SK-N-SH (cell line): ENCODE measurements around the gene SLC39A13. TPM values are rescaled to one million over a fixed set of nuclear protein-coding genes. Genes with fewer than 3 reads are reported as not detected.
A peak's percentile ranks its signal among the peaks of the same experiment; 100 is the strongest.

Source experiments
- CTCF ChIA-PET: fragments of 300-600, 350-600 bp; formaldehyde crosslinking; extraction: SDS; loops from one replicate; lab custom pipeline; 2021; lab: Yijun Ruan, JAX
- POLR2A ChIA-PET: fragments of 350-600 bp; sonication (Branson Sonifier 250); formaldehyde crosslinking; extraction: SDS; loops from one replicate; lab custom pipeline; 2020; ENCODE audit warnings: antibody characterized with exemption, inconsistent platforms; lab: Yijun Ruan, JAX
- DNase-seq: peaks from one replicate; pipeline ENCODE4 v3.0.0; 2012
- H2AFZ ChIP-seq: fragments of 200-600 bp; sonication (generic); 2 replicates; pipeline ENCODE4 v1.8.1; 2016; ENCODE audit warnings: antibody characterized with exemption, mild to moderate bottlenecking, low read depth
- H3F3A ChIP-seq: fragments of 200-600 bp; sonication (generic); replicated peaks from 2 replicates; pipeline ENCODE3; 2016; ENCODE audit warnings: antibody characterized with exemption, mild to moderate bottlenecking; ENCODE audit not compliant: insufficient read depth
- H3K27ac ChIP-seq, 2 experiments: fragments of 200-500 bp in 1 of 2; fragments of 200-600 bp in 1 of 2; sonication (Bioruptor generic) in 1 of 2; sonication (generic), shearing (Covaris generic) in 1 of 2; 2 replicates each; pipeline versions ENCODE4 v1.5.1 to v1.6.1; 2014 to 2016; ENCODE audit warnings: low read depth in 2 of 2, inconsistent platforms in 1 of 2, low read length in 1 of 2, mild to moderate bottlenecking in 1 of 2, mixed read lengths in 1 of 2
- H3K27me3 ChIP-seq: fragments of 200-600 bp; sonication (generic), shearing (Covaris generic); 2 replicates; pipeline ENCODE4 v1.6.1; 2016; ENCODE audit warnings: mixed run types; ENCODE audit not compliant: insufficient read depth
- H3K36me3 ChIP-seq, 2 experiments: fragments of 200-500 bp in 1 of 2; fragments of 200-600 bp in 1 of 2; sonication (Bioruptor generic) in 1 of 2; sonication (generic) in 1 of 2; replicated peaks in 1 of 2; 2 replicates each; pipeline versions ENCODE3 to v1.5.1; 2014 to 2016; ENCODE audit warnings: low read length in 1 of 2, mild to moderate bottlenecking in 1 of 2; ENCODE audit not compliant: insufficient read depth in 2 of 2, control insufficient read depth in 1 of 2
- H3K4me1 ChIP-seq, 2 experiments: fragments of 200-500 bp in 1 of 2; fragments of 200-600 bp in 1 of 2; sonication (Bioruptor generic) in 1 of 2; sonication (generic), shearing (Covaris generic) in 1 of 2; 2 replicates each; pipeline versions ENCODE4 v1.5.1 to v1.6.1; 2014 to 2016; ENCODE audit warnings: low read depth in 1 of 2, low read length in 1 of 2, mixed run types in 1 of 2; ENCODE audit not compliant: insufficient read depth in 2 of 2, control insufficient read depth in 1 of 2
- H3K4me2 ChIP-seq: fragments of 200-600 bp; sonication (generic), shearing (Covaris generic); 2 replicates; pipeline ENCODE4 v1.6.1; 2017; ENCODE audit warnings: mixed run types
- H3K4me3 ChIP-seq, 2 experiments: fragments of 200-500 bp in 1 of 2; fragments of 200-600 bp in 1 of 2; sonication (Bioruptor generic) in 1 of 2; sonication (generic), shearing (Covaris generic) in 1 of 2; 2 replicates each; pipeline versions ENCODE4 v1.5.1 to v1.8.1; 2014 to 2016; ENCODE audit warnings: low read depth in 2 of 2, inconsistent platforms in 1 of 2, low read length in 1 of 2, mild to moderate bottlenecking in 1 of 2, mixed read lengths in 1 of 2, moderate library complexity in 1 of 2
- H3K79me2 ChIP-seq: fragments of 200-600 bp; sonication (generic); 2 replicates; pipeline ENCODE4 v1.8.1; 2017; ENCODE audit warnings: mild to moderate bottlenecking; ENCODE audit not compliant: insufficient read depth
- H3K9ac ChIP-seq: fragments of 200-600 bp; sonication (generic); 2 replicates; pipeline ENCODE4 v1.6.1; 2017; ENCODE audit warnings: mixed run types
- H3K9me2 ChIP-seq: fragments of 200-600 bp; sonication (generic); 2 replicates; pipeline ENCODE4 v1.6.1; 2017; ENCODE audit warnings: mixed run types
- H3K9me3 ChIP-seq: fragments of 200-600 bp; sonication (generic); 2 replicates; pipeline ENCODE4 v1.6.1; 2017; ENCODE audit warnings: mixed run types, mild to moderate bottlenecking, moderate library complexity
- H4K20me1 ChIP-seq: fragments of 200-600 bp; sonication (generic); 2 replicates; pipeline ENCODE4 v1.6.1; 2017; ENCODE audit warnings: mild to moderate bottlenecking, mixed run types; ENCODE audit not compliant: insufficient read depth
- CTCF ChIP-seq: fragments of 200-600 bp; sonication (generic); IDR thresholded peaks from 2 replicates; pipeline ENCODE4 v1.6.1; 2017; ENCODE audit warnings: antibody characterized with exemption, mild to moderate bottlenecking, moderate library complexity
- ELF1 ChIP-seq: IDR thresholded peaks from 2 replicates; pipeline ENCODE4 v1.4.0; 2012
- EP300 ChIP-seq, 2 experiments: IDR thresholded peaks; 2 replicates each; pipeline versions ENCODE4 v1.4.0 to v1.6.1; 2012; ENCODE audit warnings: borderline replicate concordance in 1 of 2, low read depth in 1 of 2, low read length in 1 of 2
- FOXJ3 ChIP-seq: sonication (generic); formaldehyde crosslinking; IDR thresholded peaks from 2 replicates; pipeline ENCODE4 v1.5.1; 2020; ENCODE audit warnings: mild to moderate bottlenecking, missing genetic modification reagents
- FOXM1 ChIP-seq: IDR thresholded peaks from 2 replicates; pipeline ENCODE4 v1.4.0; 2012; ENCODE audit warnings: low read depth, mild to moderate bottlenecking
- GATA2 ChIP-seq: sonication (generic); formaldehyde crosslinking; IDR thresholded peaks from 2 replicates; pipeline ENCODE4 v1.5.0; 2020; ENCODE audit warnings: mild to moderate bottlenecking, missing genetic modification reagents
- MAX ChIP-seq: IDR thresholded peaks from 2 replicates; pipeline ENCODE4 v1.4.0; 2012; ENCODE audit warnings: low read depth
- MEF2A ChIP-seq: IDR thresholded peaks from 2 replicates; pipeline ENCODE4 v1.4.0; 2012; ENCODE audit warnings: low read depth, borderline replicate concordance
- NFIC ChIP-seq: IDR thresholded peaks from 2 replicates; pipeline ENCODE4 v1.4.0; 2012; ENCODE audit warnings: borderline replicate concordance
- POLR2AphosphoS5 ChIP-seq: IDR thresholded peaks from 2 replicates; pipeline ENCODE4 v1.6.1; 2012; ENCODE audit warnings: low read depth, low read length
- RCOR1 ChIP-seq: fragments of 150-350 bp; IDR thresholded peaks from 2 replicates; pipeline ENCODE4 v1.6.1; 2017; ENCODE audit warnings: antibody characterized with exemption, low read length
- RFX5 ChIP-seq: IDR thresholded peaks from 2 replicates; pipeline ENCODE4 v1.6.1; 2012; ENCODE audit warnings: mild to moderate bottlenecking, improper control_type of control experiment, low read length
- TCF12 ChIP-seq: IDR thresholded peaks from 2 replicates; pipeline ENCODE4 v1.4.0; 2012
- YY1 ChIP-seq: IDR thresholded peaks from 2 replicates; pipeline ENCODE4 v1.4.0; 2012; ENCODE audit warnings: low read depth, mild to moderate bottlenecking
- WGBS: methylation state at CpG from one replicate; pipeline ENCODE4 v1.1.6; 2017; ENCODE audit warnings: low lambda C conversion rate; 5-methylcytosine and 5-hydroxymethylcytosine counted together
- polyA plus RNA-seq, 3 experiments: library from polyadenylated mRNA; depleted of rRNA; stranded (reverse); fragments of >200 nt; gene quantifications; 2 replicates each; pipeline ENCODE4 v1.2.3, GENCODE V29; 2012
- TF ChIP-seq, protein P1 (sequence below): IDR thresholded peaks from 2 replicates; pipeline ENCODE4 v1.4.0; 2012; ENCODE audit warnings: low read depth, borderline replicate concordance
- TF ChIP-seq, protein P2 (sequence below): fragments of 150-350 bp; IDR thresholded peaks from 2 replicates; pipeline ENCODE4 v1.6.1; 2016; ENCODE audit warnings: mild to moderate bottlenecking, low read depth, low read length
- TF ChIP-seq, protein P3 (sequence below): IDR thresholded peaks from 2 replicates; pipeline ENCODE4 v1.6.1; 2012; ENCODE audit warnings: mild to moderate bottlenecking, low read depth, low read length, moderate library complexity

Gene SLC39A13
- polyA plus RNA-seq, 1 of the 3 experiments (the other 2 are of a cell fraction), result 65.5 TPM

DNA sequence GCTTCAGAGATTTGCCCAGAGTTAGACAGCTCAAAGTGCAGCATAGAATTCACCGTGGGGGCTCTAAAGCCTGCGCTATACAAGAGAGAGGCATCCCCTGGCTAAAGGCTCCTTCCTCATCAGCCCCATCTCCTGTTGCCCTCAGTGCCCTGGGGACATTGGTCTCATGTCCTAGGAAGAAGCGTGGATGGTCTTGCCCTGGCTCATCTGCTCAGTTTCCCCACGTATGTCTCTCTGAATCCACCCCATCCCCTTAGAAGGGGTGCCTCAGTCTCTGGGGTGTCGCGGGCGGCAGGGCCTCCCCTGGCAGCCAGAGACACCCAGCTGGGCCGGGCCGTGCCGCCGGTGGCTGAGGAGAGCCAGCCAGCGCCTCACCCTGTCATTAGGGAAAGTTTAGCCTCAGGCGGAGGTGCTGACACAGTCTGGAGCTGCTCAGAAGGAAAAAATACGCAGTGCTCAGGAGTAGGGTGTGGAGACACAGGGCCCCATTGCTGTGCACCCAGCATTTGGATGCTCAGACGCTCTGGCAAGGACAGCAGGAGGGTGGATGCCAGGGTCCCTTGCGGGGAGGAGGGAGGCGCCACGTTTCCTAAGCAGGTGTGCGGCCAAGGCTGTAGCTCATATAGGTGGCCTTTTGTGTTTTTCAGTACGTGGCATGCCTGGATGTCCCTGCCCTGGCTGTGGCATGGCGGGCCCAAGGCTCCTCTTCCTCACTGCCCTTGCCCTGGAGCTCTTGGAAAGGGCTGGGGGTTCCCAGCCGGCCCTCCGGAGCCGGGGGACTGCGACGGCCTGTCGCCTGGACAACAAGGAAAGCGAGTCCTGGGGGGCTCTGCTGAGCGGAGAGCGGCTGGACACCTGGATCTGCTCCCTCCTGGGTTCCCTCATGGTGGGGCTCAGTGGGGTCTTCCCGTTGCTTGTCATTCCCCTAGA, 1.3 kb downstream of the SLC39A13 start:
- Histone ChIP-seq H3F3A (peaks cover 13% of the 10 kb centered on the region), H3K27me3 (no peaks in the 10 kb centered on the region), H3K9me3 (no peaks in the 10 kb centered on the region), H3K36me3 (peaks cover 26 to 32% of the 10 kb centered on the region in 2 experiments), H4K20me1 (0 out of 2 replicates have a peak, but pooled peaks cover 3% of the 10 kb centered on the region), H3K4me1 (peaks cover 21 to 40% of the 10 kb centered on the region in 2 experiments; a peak in 2 of 4 replicates), H3K4me3 (peak overlapping the region; percentile 64 to 99), H3K79me2 (peaks cover 42% of the 10 kb centered on the region), H3K4me2 (peak overlapping the region; percentile 100), H3K27ac (peak overlapping the region; percentile 91 to 97), H3K9me2 (no peaks in the 10 kb centered on the region), H2AFZ (no peak overlapping the region), H3K9ac (peak overlapping the region; percentile 100)
- peak; percentile 43 for DNase-seq
- CTCF ChIA-PET, result interaction anchor here (0.9 to 20.7 kb wide), 5 partner anchors 10 to 45 kb away, joined by 4 to 239 read pairs (median 7); partner anchors contain the start of genes PSMC3 and SPI1
- 56% methylated on average over 19 of the region's 31 CpGs for WGBS
- TF ChIP-seq MAX (no peak), TCF12 (no peak), FOXJ3 (CRISPR knock-in tag) (no peak), RCOR1 (no peak), EP300 (IDR thresholded peaks at IDR 0.05; ENCODE audit: borderline replicate concordance in 1 of 2, low read depth in 1 of 2, low read length in 1 of 2) (no peak), MEF2A (no peak), ELF1 (no peak), FOXM1 (no peak), POLR2AphosphoS5 (no peak), YY1 (no peak), CTCF (no peak), NFIC (no peak), RFX5 (no peak), GATA2 (no peak)
- TF ChIP-seq, protein P1, sequence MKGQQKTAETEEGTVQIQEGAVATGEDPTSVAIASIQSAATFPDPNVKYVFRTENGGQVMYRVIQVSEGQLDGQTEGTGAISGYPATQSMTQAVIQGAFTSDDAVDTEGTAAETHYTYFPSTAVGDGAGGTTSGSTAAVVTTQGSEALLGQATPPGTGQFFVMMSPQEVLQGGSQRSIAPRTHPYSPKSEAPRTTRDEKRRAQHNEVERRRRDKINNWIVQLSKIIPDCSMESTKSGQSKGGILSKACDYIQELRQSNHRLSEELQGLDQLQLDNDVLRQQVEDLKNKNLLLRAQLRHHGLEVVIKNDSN, result no peak
- TF ChIP-seq, protein P2, sequence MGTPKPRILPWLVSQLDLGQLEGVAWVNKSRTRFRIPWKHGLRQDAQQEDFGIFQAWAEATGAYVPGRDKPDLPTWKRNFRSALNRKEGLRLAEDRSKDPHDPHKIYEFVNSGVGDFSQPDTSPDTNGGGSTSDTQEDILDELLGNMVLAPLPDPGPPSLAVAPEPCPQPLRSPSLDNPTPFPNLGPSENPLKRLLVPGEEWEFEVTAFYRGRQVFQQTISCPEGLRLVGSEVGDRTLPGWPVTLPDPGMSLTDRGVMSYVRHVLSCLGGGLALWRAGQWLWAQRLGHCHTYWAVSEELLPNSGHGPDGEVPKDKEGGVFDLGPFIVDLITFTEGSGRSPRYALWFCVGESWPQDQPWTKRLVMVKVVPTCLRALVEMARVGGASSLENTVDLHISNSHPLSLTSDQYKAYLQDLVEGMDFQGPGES, result no peak
- TF ChIP-seq, protein P3, sequence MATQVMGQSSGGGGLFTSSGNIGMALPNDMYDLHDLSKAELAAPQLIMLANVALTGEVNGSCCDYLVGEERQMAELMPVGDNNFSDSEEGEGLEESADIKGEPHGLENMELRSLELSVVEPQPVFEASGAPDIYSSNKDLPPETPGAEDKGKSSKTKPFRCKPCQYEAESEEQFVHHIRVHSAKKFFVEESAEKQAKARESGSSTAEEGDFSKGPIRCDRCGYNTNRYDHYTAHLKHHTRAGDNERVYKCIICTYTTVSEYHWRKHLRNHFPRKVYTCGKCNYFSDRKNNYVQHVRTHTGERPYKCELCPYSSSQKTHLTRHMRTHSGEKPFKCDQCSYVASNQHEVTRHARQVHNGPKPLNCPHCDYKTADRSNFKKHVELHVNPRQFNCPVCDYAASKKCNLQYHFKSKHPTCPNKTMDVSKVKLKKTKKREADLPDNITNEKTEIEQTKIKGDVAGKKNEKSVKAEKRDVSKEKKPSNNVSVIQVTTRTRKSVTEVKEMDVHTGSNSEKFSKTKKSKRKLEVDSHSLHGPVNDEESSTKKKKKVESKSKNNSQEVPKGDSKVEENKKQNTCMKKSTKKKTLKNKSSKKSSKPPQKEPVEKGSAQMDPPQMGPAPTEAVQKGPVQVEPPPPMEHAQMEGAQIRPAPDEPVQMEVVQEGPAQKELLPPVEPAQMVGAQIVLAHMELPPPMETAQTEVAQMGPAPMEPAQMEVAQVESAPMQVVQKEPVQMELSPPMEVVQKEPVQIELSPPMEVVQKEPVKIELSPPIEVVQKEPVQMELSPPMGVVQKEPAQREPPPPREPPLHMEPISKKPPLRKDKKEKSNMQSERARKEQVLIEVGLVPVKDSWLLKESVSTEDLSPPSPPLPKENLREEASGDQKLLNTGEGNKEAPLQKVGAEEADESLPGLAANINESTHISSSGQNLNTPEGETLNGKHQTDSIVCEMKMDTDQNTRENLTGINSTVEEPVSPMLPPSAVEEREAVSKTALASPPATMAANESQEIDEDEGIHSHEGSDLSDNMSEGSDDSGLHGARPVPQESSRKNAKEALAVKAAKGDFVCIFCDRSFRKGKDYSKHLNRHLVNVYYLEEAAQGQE, result no peak
- POLR2A ChIA-PET, result interaction anchor here (0.7 to 1.8 kb wide), 3 partner anchors 8 to 222 kb away, joined by 3 to 7 read pairs (median 3); no protein-coding TSS in a partner anchor
